Mesenchymal stem cell (in vitro differentiated cells and primary cell): ENCODE measurements around the gene EEFSEC.

Source experiments
- DNase-seq: peaks from one replicate; pipeline ENCODE4 v3.0.0-alpha.2; 2013
- H2AFZ ChIP-seq: one replicate; pipeline ENCODE4 v1.6.1; 2013; ENCODE audit warnings: low read depth, mild to moderate bottlenecking, control low read depth, inconsistent platforms, low read length, moderate library complexity
- H2AK5ac ChIP-seq: 2 replicates; pipeline ENCODE4 v1.6.1; 2013; ENCODE audit warnings: low read length, moderate library complexity, mild to moderate bottlenecking, inconsistent platforms; ENCODE audit not compliant: severe bottlenecking
- H2BK120ac ChIP-seq: one replicate; pipeline ENCODE4 v1.6.1; 2013; ENCODE audit warnings: low read depth, mild to moderate bottlenecking, inconsistent platforms, low read length, moderate library complexity
- H2BK12ac ChIP-seq, 2 experiments: one replicate each; pipeline ENCODE4 v1.6.1; 2013; ENCODE audit warnings: inconsistent platforms in 2 of 2, low read length in 2 of 2, mild to moderate bottlenecking in 2 of 2, moderate library complexity in 2 of 2, control low read depth in 1 of 2
- H2BK15ac ChIP-seq: one replicate; pipeline ENCODE4 v1.6.1; 2013; ENCODE audit warnings: mild to moderate bottlenecking, low read depth, inconsistent platforms; ENCODE audit not compliant: poor library complexity, severe bottlenecking
- H2BK5ac ChIP-seq: 2 replicates; pipeline ENCODE4 v1.6.1; 2013; ENCODE audit warnings: low read depth, mild to moderate bottlenecking, low read length, control low read depth, inconsistent platforms; ENCODE audit not compliant: poor library complexity, severe bottlenecking
- H3K14ac ChIP-seq, 2 experiments: one replicate each; pipeline ENCODE4 v1.6.1; 2013; ENCODE audit warnings: inconsistent platforms in 2 of 2, low read length in 2 of 2, control low read depth in 1 of 2, mild to moderate bottlenecking in 1 of 2, moderate library complexity in 1 of 2
- H3K18ac ChIP-seq, 2 experiments: one replicate each; pipeline ENCODE4 v1.6.1; 2013; ENCODE audit warnings: inconsistent platforms in 2 of 2, low read length in 2 of 2, control low read depth in 1 of 2, low read depth in 1 of 2, mild to moderate bottlenecking in 1 of 2
- H3K23ac ChIP-seq, 2 experiments: one replicate each; pipeline ENCODE4 v1.6.1; 2013; ENCODE audit warnings: inconsistent platforms in 2 of 2, low read length in 2 of 2, mild to moderate bottlenecking in 2 of 2, moderate library complexity in 2 of 2, control low read depth in 1 of 2
- H3K27ac ChIP-seq: 2 replicates; pipeline ENCODE4 v1.5.1; 2013; ENCODE audit warnings: mild to moderate bottlenecking, moderate library complexity, low read length, control low read depth, inconsistent platforms; ENCODE audit not compliant: poor library complexity, severe bottlenecking
- H3K27me3 ChIP-seq, 2 experiments: 2 replicates each; pipeline versions ENCODE4 v1.6.1 to v1.7.0; 2013; ENCODE audit warnings: low read length in 2 of 2, mild to moderate bottlenecking in 2 of 2, moderate library complexity in 2 of 2, control low read depth in 1 of 2, inconsistent platforms in 1 of 2; ENCODE audit not compliant: control insufficient read depth in 1 of 2, insufficient read depth in 1 of 2
- H3K36me3 ChIP-seq, 2 experiments: 2 replicates each; pipeline versions ENCODE4 v1.6.1 to v1.7.0; 2013; ENCODE audit warnings: low read length in 2 of 2, control low read depth in 1 of 2, inconsistent platforms in 1 of 2, low read depth in 1 of 2, mild to moderate bottlenecking in 1 of 2; ENCODE audit not compliant: insufficient read depth in 2 of 2, control insufficient read depth in 1 of 2
- H3K4ac ChIP-seq, 2 experiments: one replicate each; pipeline ENCODE4 v1.6.1; 2013; ENCODE audit warnings: inconsistent platforms in 2 of 2, low read length in 2 of 2, mild to moderate bottlenecking in 2 of 2, moderate library complexity in 2 of 2, control low read depth in 1 of 2, low read depth in 1 of 2
- H3K4me1 ChIP-seq: 2 replicates; pipeline ENCODE4 v1.6.1; 2013; ENCODE audit warnings: low read depth, low read length, control low read depth; ENCODE audit not compliant: control insufficient read depth, insufficient read depth
- H3K4me2 ChIP-seq: 2 replicates; pipeline ENCODE4 v1.6.1; 2013; ENCODE audit warnings: low read length, mild to moderate bottlenecking, inconsistent platforms; ENCODE audit not compliant: poor library complexity, severe bottlenecking
- H3K4me3 ChIP-seq, 2 experiments: 2 replicates each; pipeline versions ENCODE4 v1.5.1 to v1.7.0; 2013; ENCODE audit warnings: low read length in 2 of 2, mild to moderate bottlenecking in 2 of 2, control low read depth in 1 of 2, low read depth in 1 of 2; ENCODE audit not compliant: insufficient read depth in 1 of 2
- H3K79me1 ChIP-seq: replicated peaks from 2 replicates; pipeline ENCODE4 v1.6.1; 2013; ENCODE audit warnings: mild to moderate bottlenecking, control low read depth, low read length, inconsistent platforms; ENCODE audit not compliant: poor library complexity, severe bottlenecking
- H3K9ac ChIP-seq: 2 replicates; pipeline ENCODE4 v1.7.0; 2013; ENCODE audit warnings: mild to moderate bottlenecking, low read length, moderate library complexity
- H3K9me3 ChIP-seq: 2 replicates; pipeline ENCODE4 v1.7.0; 2013; ENCODE audit warnings: mild to moderate bottlenecking, low read length; ENCODE audit not compliant: control insufficient read depth
- H4K8ac ChIP-seq: one replicate; pipeline ENCODE4 v1.6.1; 2013; ENCODE audit warnings: inconsistent platforms, mild to moderate bottlenecking, low read length, moderate library complexity
- H4K91ac ChIP-seq: one replicate; pipeline ENCODE4 v1.6.1; 2013; ENCODE audit warnings: mild to moderate bottlenecking, low read length, inconsistent platforms
- WGBS: methylation state at CpG from one replicate; pipeline ENCODE4 v1.1.7; 2013; ENCODE audit warnings: mixed read lengths; 5-methylcytosine and 5-hydroxymethylcytosine counted together

EEFSEC gene

DNA sequence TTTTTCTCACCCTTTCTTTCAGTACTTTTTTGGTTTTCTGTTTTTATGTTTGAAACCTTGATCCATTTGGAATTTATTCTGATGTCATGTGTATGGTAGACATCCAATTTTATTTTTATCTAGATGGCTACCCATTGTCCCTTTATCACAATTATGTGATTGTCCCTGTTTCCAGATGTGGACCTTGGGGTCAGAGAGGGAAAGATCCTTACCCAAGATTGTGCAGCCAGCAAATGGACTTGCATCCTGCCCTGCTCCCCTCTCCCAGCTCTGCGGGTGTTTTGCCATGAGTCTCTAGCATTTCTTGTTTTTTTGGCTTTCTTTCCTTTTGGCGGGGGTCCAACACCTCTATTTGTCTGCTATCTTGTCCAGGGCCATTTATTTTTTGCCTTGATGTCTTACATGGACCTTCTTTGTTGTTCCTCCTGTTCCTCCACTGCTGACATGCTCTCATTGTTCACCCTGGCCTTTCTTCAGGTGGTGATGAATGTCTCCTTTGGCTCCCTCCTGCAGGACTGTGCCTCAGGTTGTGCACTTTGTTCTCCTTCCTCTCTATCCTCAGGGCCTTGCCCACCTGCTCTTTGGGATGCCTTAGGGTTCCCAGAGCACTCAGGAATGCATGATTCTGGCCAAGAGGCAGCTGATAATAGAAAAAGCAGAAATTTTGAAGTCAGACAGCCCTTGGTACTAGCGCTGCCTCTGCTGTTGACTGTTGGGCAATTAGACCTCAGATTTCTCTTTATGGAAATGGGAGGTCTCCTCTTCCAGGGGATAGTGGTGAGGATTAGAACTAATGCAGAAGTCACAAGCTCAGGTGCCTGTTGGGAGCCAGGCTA is 84.3 kb downstream of the EEFSEC start:
- Histone ChIP-seq H3K18ac (no peak overlapping the region), H3K4me3 (no peak overlapping the region), H3K27ac (no peak overlapping the region), H3K4me1 (peaks cover 1% of the 10 kb centered on the region), H3K9me3 (no peaks in the 10 kb centered on the region), H3K4ac (no peak overlapping the region), H3K14ac (no peak overlapping the region), H3K9ac (no peak overlapping the region), H2BK12ac (no peak overlapping the region), H2BK15ac (no peak overlapping the region), H4K91ac (no peak overlapping the region), H3K79me1 (peaks cover 15% of the 10 kb centered on the region), H2AK5ac (no peak overlapping the region), H3K4me2 (no peak overlapping the region), H2BK120ac (no peak overlapping the region), H3K27me3 (no peaks in the 10 kb centered on the region), H2BK5ac (no peak overlapping the region), H3K23ac (no peak overlapping the region), H4K8ac (no peak overlapping the region), H3K36me3 (no peaks in the 10 kb centered on the region), H2AFZ (no peak overlapping the region)
- DNase-seq: no peak
- WGBS: 92% methylated on average over 3 of the region's 3 CpGs

DNA sequence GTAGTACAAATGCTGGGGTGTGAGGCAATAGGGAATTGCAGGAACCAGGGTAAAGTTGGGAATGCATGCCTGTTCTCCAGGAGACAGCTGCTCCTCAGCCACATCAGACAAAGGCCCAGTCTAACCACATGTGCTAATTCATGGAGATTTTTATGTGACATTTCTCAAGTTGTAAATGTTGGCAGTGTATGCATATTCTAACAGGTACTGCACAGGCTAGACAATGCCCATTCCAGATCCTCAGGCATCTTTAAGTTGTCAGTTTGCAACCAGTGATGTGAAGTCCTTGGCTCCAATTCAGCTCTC is 84.9 kb downstream of the EEFSEC start:
- no peak overlapping the region for H2AFZ ChIP-seq
- H3K36me3 ChIP-seq: no peaks in the 10 kb centered on the region
- no peak overlapping the region for H3K27ac ChIP-seq
- H2BK12ac ChIP-seq: no peak overlapping the region
- H2BK5ac ChIP-seq: no peak overlapping the region
- no peak overlapping the region for H4K91ac ChIP-seq
- no peak overlapping the region for H3K18ac ChIP-seq
- no peak overlapping the region for H2BK15ac ChIP-seq
- no peak overlapping the region for H4K8ac ChIP-seq
- H3K4me3 ChIP-seq: no peak overlapping the region
- H2AK5ac ChIP-seq: no peak overlapping the region
- no peak overlapping the region for H2BK120ac ChIP-seq
- H3K9ac ChIP-seq: no peak overlapping the region
- no peaks in the 10 kb centered on the region for H3K9me3 ChIP-seq
- no peak overlapping the region for H3K14ac ChIP-seq
- no peak for DNase-seq
- H3K23ac ChIP-seq: no peak overlapping the region
- peaks cover 15% of the 10 kb centered on the region for H3K79me1 ChIP-seq
- no peak overlapping the region for H3K4me2 ChIP-seq
- no peaks in the 10 kb centered on the region for H3K27me3 ChIP-seq
- H3K4ac ChIP-seq: no peak overlapping the region
- peaks cover 3% of the 10 kb centered on the region for H3K4me1 ChIP-seq

DNA sequence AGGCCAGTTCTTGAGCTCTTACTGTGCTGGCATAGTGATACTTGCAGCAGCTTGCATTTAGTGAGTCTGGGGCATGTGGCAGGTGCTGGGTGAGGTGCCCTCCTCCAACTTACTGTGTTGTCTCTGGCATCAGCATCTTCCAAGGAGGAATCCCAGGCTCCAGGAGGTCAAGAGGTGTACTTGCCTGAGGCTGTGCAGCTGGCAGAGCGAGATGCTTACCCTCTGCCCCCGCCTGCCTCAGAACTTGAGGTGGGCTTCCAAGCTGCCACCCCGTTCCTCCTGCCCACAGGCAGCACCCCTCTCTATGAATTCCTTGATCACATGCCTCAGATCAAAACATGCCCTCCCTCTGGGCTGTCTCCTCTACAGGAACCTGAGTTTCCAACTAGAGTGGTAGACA is 86.0 kb downstream of the EEFSEC start:
- WGBS: 94% methylated on average over 3 of the region's 3 CpGs
- Histone ChIP-seq H3K4me3 (no peak overlapping the region), H2BK5ac (no peak overlapping the region)

DNA sequence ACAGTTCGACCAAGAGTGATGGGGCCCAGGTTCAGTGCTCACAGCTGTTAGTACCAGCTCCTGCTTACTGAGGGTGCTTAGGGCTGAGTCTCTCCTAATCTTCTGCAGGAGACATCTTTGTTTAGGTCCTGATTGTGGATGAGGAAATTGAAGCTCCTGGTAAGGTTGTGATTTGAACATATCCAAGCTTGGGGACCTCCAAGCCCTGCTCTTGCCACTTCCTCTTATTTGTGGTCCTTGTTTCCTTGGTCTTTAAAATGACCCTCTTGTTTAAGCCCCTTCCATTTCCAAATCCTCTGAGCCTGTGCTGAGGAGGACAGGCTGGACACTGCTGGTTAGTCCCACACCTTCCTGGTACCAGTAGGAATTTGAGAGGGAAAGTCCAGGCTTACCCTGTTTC is 87.0 kb downstream of the EEFSEC start:
- no peak overlapping the region for H3K14ac ChIP-seq
- no peak overlapping the region for H2BK5ac ChIP-seq
- no peak overlapping the region for H4K91ac ChIP-seq
- no peak overlapping the region for H3K18ac ChIP-seq
- H2BK120ac ChIP-seq: no peak overlapping the region
- H2BK15ac ChIP-seq: no peak overlapping the region
- H3K27ac ChIP-seq: no peak overlapping the region
- H3K4me1 ChIP-seq: peaks cover 3% of the 10 kb centered on the region
- no peak overlapping the region for H2AK5ac ChIP-seq
- WGBS: 88% methylated on average over 1 of the region's 1 CpG
- no peak overlapping the region for H2AFZ ChIP-seq
- H3K4me2 ChIP-seq: no peak overlapping the region
- H2BK12ac ChIP-seq: no peak overlapping the region
- DNase-seq: no peak
- H4K8ac ChIP-seq: no peak overlapping the region
- H3K79me1 ChIP-seq: peaks cover 16% of the 10 kb centered on the region
- H3K27me3 ChIP-seq: no peaks in the 10 kb centered on the region
- H3K23ac ChIP-seq: no peak overlapping the region
- H3K4me3 ChIP-seq: no peak overlapping the region
- no peak overlapping the region for H3K9ac ChIP-seq
- H3K9me3 ChIP-seq: no peaks in the 10 kb centered on the region
- no peak overlapping the region for H3K4ac ChIP-seq
- H3K36me3 ChIP-seq: no peaks in the 10 kb centered on the region

More for the DNA sequence above, 86.0 kb downstream of the EEFSEC start:
- no peaks in the 10 kb centered on the region for H3K36me3 ChIP-seq
- no peak overlapping the region for H3K14ac ChIP-seq
- no peak overlapping the region for H2BK12ac ChIP-seq
- H2AFZ ChIP-seq: no peak overlapping the region
- no peak overlapping the region for H4K8ac ChIP-seq
- no peak overlapping the region for H3K4ac ChIP-seq
- no peak overlapping the region for H2BK120ac ChIP-seq
- no peaks in the 10 kb centered on the region for H3K27me3 ChIP-seq
- peaks cover 3% of the 10 kb centered on the region for H3K4me1 ChIP-seq
- no peak overlapping the region for H3K23ac ChIP-seq
- H4K91ac ChIP-seq: no peak overlapping the region
- no peak overlapping the region for H2BK15ac ChIP-seq
- H3K9ac ChIP-seq: no peak overlapping the region
- no peak overlapping the region for H3K27ac ChIP-seq
- no peak overlapping the region for H3K18ac ChIP-seq
- H3K79me1 ChIP-seq: peaks cover 17% of the 10 kb centered on the region
- H3K9me3 ChIP-seq: no peaks in the 10 kb centered on the region
- no peak overlapping the region for H2AK5ac ChIP-seq
- no peak overlapping the region for H3K4me2 ChIP-seq
- DNase-seq: no peak
